ENCODE results near the gene RAPGEF6.

DNA sequence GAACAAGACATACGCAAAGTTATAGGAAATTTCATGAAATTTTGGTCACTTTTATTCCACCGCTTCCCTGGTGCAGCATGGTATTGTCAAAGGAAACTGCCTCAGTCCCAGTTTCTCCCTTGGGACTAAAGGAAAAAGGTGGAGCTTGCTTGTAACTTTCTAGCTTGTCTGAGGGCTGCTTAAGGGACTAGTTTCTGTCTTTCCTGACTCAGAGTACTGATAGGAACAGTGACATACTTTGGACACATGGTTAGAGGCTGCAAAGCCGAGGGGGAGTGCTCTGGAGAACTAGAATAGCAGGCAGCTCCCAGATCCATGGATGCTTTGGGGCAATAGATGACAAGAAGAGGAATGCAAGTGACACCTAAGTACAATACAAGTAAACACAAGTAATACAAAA is 234.4 kb downstream of the RAPGEF6 start:
- TF ChIP-seq, protein P1, sequence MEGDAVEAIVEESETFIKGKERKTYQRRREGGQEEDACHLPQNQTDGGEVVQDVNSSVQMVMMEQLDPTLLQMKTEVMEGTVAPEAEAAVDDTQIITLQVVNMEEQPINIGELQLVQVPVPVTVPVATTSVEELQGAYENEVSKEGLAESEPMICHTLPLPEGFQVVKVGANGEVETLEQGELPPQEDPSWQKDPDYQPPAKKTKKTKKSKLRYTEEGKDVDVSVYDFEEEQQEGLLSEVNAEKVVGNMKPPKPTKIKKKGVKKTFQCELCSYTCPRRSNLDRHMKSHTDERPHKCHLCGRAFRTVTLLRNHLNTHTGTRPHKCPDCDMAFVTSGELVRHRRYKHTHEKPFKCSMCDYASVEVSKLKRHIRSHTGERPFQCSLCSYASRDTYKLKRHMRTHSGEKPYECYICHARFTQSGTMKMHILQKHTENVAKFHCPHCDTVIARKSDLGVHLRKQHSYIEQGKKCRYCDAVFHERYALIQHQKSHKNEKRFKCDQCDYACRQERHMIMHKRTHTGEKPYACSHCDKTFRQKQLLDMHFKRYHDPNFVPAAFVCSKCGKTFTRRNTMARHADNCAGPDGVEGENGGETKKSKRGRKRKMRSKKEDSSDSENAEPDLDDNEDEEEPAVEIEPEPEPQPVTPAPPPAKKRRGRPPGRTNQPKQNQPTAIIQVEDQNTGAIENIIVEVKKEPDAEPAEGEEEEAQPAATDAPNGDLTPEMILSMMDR (IDR thresholded peaks at IDR 0.05): no peak
- TF ChIP-seq POLR2A (IDR thresholded peaks at IDR 0.05) (no peak), EP300 (IDR thresholded peaks at IDR 0.05) (no peak), POLR2AphosphoS5 (IDR thresholded peaks at IDR 0.05) (no peak)
